ENCODE data around the gene TMEM229A. TPM values are rescaled to one million over a fixed set of nuclear protein-coding genes. Genes with fewer than 3 reads are reported as not detected.

Gene TMEM229A
- total and polyA plus RNA-seq, 10 of the 15 experiments (the other 5 are each of a cell fraction or from before 2014, with no cell fraction given), result not detected

- intact Hi-C loops (cut with micrococcal nuclease; ENCODE audit: unreplicated experiment) (no loop called here), in situ Hi-C loops (cut with MboI) (no loop called here)
- no peaks in the 10 kb centered on the region for H3K4me1 ChIP-seq (ENCODE audit: control insufficient read depth, insufficient read depth, low read length)
- H3K27ac ChIP-seq (ENCODE audit: control insufficient read depth, insufficient read depth), result no peak overlapping the region
- H3K4me2 ChIP-seq (ENCODE audit: control insufficient read depth, insufficient read depth), result no peak overlapping the region
- POLR2A ChIA-PET, result no interaction called here
- RAD21 ChIA-PET (ENCODE audit: unreplicated experiment), result no interaction called here
- no peaks in the 10 kb centered on the region for H3K9me3 ChIP-seq (replicated peaks; ENCODE audit: control insufficient read depth, insufficient read depth, low read length)
- CTCF ChIA-PET, result no interaction called here
- no peaks in the 10 kb centered on the region for H3K27me3 ChIP-seq (replicated peaks in 1 of 2; ENCODE audit: control insufficient read depth in 2 of 2, insufficient read depth in 2 of 2, low read length in 1 of 2)
- TF ChIP-seq MLLT1 (IDR thresholded peaks at IDR 0.05), result no peak
- TF ChIP-seq EED (IDR thresholded peaks at IDR 0.05; ENCODE audit: low read depth), result no peak
- TF ChIP-seq ZNF24 (IDR thresholded peaks at IDR 0.05), result no peak
- TF ChIP-seq RAD51 (IDR thresholded peaks at IDR 0.05), result no peak
- TF ChIP-seq PML (IDR thresholded peaks at IDR 0.05; ENCODE audit: low read length), result no peak
- TF ChIP-seq POLR2A (IDR thresholded peaks at IDR 0.05; ENCODE audit: low read depth, low read length), result no peak
- TF ChIP-seq SMAD1 (IDR thresholded peaks at IDR 0.05; ENCODE audit: low read depth, partially characterized antibody), result no peak
- no peak for TF ChIP-seq TCF3 (IDR thresholded peaks at IDR 0.05; ENCODE audit: borderline replicate concordance, insufficient read depth, low read depth, low read length)
- no peak for TF ChIP-seq ZBTB11 (CRISPR knock-in tag; IDR thresholded peaks at IDR 0.05)
- TF ChIP-seq EGR1 (IDR thresholded peaks at IDR 0.05; ENCODE audit: borderline replicate concordance in 1 of 2, low read depth in 2 of 2, low read length in 2 of 2), result no peak
- TF ChIP-seq STAT1 (conservative IDR thresholded peaks at IDR 0.05), result no peak
- no peak for TF ChIP-seq USF1 (IDR thresholded peaks at IDR 0.05; ENCODE audit: borderline replicate concordance, extremely low read length, insufficient read depth, low read depth, low read length)
- TF ChIP-seq E4F1 (IDR thresholded peaks at IDR 0.05; ENCODE audit: borderline replicate concordance, partially characterized antibody), result no peak
- WGBS (ENCODE audit: insufficient coverage, insufficient replicate concordance, low lambda C conversion rate, missing lambda C conversion rate), result 42% methylated on average over 2 of the region's 2 CpGs
- no peaks in the 10 kb centered on the region for H4K20me1 ChIP-seq (ENCODE audit: control insufficient read depth, insufficient read depth)
- H3K4me3 ChIP-seq, result no peak overlapping the region
- FAIRE-seq (no peak), DNase-seq (ENCODE audit: low read depth, low spot score) (no peak), ATAC-seq (no peak)
- no peaks in the 10 kb centered on the region for H3K79me2 ChIP-seq (ENCODE audit: control insufficient read depth, insufficient read depth, low read length)
- H3K36me3 ChIP-seq (ENCODE audit: control insufficient read depth in 2 of 2, insufficient read depth in 2 of 2, low read length in 1 of 2), result no peaks in the 10 kb centered on the region
- no TSS peak for BruUV-seq (replicated peaks)
- H3K9ac ChIP-seq (ENCODE audit: control insufficient read depth, insufficient read depth, low read length), result no peak overlapping the region
- no peak overlapping the region for H2AFZ ChIP-seq (ENCODE audit: control insufficient read depth, low read depth, low read length)
- SMC1A ChIA-PET (ENCODE audit: uncharacterized antibody, unreplicated experiment), result no interaction called here
Measured at GRCh38 chr7:124042826-124043225, 10.0 kb upstream of the TMEM229A start.
